PFSK-1 (cell line): ENCODE data around the gene SPATA31D3.

Experiments
- FOXP2 ChIP-seq: optimal IDR thresholded peaks from 2 replicates; pipeline ENCODE3; 2011; ENCODE audit warnings: borderline replicate concordance, control low read depth, inconsistent platforms; ENCODE audit not compliant: insufficient read depth; ENCODE audit errors: extremely low read length, extremely low read depth
- POLR2AphosphoS5 ChIP-seq: IDR thresholded peaks from 2 replicates; pipeline ENCODE4 v1.6.1; 2012; ENCODE audit warnings: low read depth, mild to moderate bottlenecking, control low read depth, low read length, moderate library complexity
- SIN3A ChIP-seq: IDR thresholded peaks from 2 replicates; pipeline ENCODE4 v1.6.1; 2012; ENCODE audit warnings: mild to moderate bottlenecking, low read length, moderate library complexity, borderline replicate concordance; ENCODE audit not compliant: insufficient read depth
- TAF1 ChIP-seq: IDR thresholded peaks from 2 replicates; pipeline ENCODE4 v1.6.1; 2012; ENCODE audit warnings: low read length, control low read depth, borderline replicate concordance; ENCODE audit not compliant: insufficient read depth
- TF ChIP-seq, protein P1 (sequence below), 2 experiments: IDR thresholded peaks; 2 replicates each; pipeline versions ENCODE4 v1.6.1 to v1.8.0; 2011 to 2012; ENCODE audit warnings: low read depth in 2 of 2, low read length in 2 of 2, control low read depth in 1 of 2, inconsistent platforms in 1 of 2, mild to moderate bottlenecking in 1 of 2, moderate library complexity in 1 of 2; ENCODE audit not compliant: insufficient read depth in 1 of 2

Gene SPATA31D3

DNA sequence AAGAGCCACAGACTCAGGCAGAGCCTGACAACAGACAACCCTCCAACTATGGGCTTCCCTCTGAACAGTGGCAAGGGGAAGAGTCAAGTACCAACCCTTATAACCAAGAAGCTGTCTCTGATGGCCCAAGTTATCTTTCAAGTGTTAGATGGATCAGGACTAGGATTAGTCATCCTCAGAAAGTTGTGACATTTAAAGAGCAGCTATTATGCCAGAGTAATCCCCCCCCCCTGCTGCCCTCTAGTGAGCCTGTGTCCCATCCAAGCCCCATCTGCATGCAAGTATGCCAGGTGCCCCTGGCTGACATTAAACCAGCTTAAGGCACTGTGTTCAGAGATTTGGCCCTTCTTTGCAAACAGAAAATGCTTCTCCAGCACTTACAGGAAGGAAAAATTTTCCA, 28.4 kb downstream of the SPATA31D3 start:
- TF ChIP-seq POLR2AphosphoS5 (no peak), FOXP2 (no peak), TAF1 (no peak), SIN3A (no peak)
- TF ChIP-seq, protein P1, sequence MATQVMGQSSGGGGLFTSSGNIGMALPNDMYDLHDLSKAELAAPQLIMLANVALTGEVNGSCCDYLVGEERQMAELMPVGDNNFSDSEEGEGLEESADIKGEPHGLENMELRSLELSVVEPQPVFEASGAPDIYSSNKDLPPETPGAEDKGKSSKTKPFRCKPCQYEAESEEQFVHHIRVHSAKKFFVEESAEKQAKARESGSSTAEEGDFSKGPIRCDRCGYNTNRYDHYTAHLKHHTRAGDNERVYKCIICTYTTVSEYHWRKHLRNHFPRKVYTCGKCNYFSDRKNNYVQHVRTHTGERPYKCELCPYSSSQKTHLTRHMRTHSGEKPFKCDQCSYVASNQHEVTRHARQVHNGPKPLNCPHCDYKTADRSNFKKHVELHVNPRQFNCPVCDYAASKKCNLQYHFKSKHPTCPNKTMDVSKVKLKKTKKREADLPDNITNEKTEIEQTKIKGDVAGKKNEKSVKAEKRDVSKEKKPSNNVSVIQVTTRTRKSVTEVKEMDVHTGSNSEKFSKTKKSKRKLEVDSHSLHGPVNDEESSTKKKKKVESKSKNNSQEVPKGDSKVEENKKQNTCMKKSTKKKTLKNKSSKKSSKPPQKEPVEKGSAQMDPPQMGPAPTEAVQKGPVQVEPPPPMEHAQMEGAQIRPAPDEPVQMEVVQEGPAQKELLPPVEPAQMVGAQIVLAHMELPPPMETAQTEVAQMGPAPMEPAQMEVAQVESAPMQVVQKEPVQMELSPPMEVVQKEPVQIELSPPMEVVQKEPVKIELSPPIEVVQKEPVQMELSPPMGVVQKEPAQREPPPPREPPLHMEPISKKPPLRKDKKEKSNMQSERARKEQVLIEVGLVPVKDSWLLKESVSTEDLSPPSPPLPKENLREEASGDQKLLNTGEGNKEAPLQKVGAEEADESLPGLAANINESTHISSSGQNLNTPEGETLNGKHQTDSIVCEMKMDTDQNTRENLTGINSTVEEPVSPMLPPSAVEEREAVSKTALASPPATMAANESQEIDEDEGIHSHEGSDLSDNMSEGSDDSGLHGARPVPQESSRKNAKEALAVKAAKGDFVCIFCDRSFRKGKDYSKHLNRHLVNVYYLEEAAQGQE (IDR thresholded peaks at IDR 0.05; ENCODE audit: insufficient read depth in 1 of 2, low read depth in 2 of 2, low read length in 2 of 2), result no peak

DNA sequence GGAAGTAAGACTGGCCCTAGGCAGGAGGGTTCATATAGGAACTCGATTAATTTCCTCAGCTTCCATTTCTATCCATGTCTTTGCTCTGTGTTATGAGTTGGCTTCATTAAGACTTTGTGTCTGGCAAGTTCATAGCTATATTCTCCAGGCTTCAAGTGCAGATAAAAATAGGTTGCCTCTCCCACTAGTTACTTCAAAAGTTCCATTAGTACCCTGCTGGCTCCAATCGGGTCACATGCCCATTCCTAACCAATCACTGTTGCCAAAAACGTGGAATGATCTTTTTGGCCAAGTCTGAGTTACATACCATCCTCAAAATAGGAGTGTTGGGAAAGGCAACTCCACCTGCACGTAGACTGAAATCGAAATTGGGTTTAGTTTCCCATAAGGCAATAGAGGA, 31.5 kb downstream of the SPATA31D3 start:
- TF ChIP-seq, protein P1 (IDR thresholded peaks at IDR 0.05; ENCODE audit: insufficient read depth in 1 of 2, low read depth in 2 of 2, low read length in 2 of 2), result no peak
- TF ChIP-seq POLR2AphosphoS5 (no peak), FOXP2 (no peak), SIN3A (no peak), TAF1 (no peak)

DNA sequence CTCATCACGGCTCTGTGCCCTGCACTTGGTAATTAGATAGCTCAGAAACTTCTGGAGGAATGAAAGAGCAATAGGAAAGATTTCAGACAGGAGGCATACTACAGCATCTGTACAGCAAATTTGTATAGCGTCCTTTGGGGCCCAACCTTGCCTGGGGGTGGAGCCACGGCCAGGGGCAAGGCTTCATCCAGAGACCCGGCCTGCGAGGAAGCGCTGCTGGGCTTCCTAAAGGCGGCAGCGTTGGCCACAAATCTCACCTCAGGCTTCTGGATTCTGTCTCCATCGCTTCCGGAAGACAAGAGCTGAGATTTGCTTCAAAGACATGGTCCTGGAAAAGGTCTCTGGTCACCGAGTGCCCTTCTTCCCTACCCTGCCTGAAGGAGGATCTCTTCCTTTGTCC, 33.1 kb downstream of the SPATA31D3 start:
- TF ChIP-seq SIN3A, result no peak
- TF ChIP-seq, protein P1 (IDR thresholded peaks at IDR 0.05; ENCODE audit: insufficient read depth in 1 of 2, low read depth in 2 of 2, low read length in 2 of 2), result no peak
- no peak for TF ChIP-seq FOXP2
- no peak for TF ChIP-seq POLR2AphosphoS5
- no peak for TF ChIP-seq TAF1

DNA sequence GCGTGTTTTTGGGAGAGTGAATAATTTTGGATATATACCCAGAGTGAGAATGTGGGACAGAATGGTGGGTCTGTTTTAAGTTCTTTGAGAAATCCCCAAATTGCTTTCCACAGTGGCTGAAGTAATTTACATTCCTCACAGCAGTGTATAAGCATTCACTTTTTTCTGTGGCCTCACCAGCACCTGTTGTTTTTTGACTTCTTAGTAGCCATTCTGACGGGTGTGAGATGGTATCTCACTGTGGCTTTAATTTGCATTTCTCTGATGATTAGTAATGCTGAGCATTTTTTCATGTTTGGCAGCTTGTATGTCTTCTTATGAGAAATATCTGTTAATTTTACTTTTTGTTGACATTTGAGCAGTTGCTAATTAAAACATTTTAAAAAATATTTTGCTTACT, 35.9 kb downstream of the SPATA31D3 start:
- TF ChIP-seq, protein P1 (IDR thresholded peaks at IDR 0.05; ENCODE audit: insufficient read depth in 1 of 2, low read depth in 2 of 2, low read length in 2 of 2), result no peak
- TF ChIP-seq TAF1, result no peak
- TF ChIP-seq FOXP2, result no peak
- no peak for TF ChIP-seq POLR2AphosphoS5
- TF ChIP-seq SIN3A, result no peak

DNA sequence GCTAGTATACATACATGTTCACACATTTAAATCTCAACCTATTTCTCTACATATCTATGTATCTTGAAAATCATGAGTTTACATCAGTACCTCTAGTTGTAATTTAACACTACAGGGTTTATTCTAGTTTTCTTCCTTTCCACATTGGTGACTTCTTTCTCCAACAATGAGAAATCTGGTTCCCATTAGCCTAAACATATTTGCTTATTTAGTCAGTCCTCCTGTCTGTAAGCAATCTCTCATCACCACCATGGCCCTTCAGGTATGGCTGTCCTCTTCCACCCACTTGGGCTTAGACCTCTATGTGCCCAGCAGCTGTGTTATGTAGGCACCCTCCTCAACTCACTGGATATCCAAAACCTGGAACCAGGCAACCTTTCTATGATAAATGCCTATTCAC, 37.3 kb downstream of the SPATA31D3 start:
- TF ChIP-seq TAF1 (no peak), SIN3A (no peak), POLR2AphosphoS5 (no peak)
- TF ChIP-seq, protein P1 (IDR thresholded peaks at IDR 0.05; ENCODE audit: insufficient read depth in 1 of 2, low read depth in 2 of 2, low read length in 2 of 2), result no peak
